Measurements from ENCODE around the gene DHCR7. TPM values are rescaled to one million over a fixed set of nuclear protein-coding genes. Genes with fewer than 3 reads are reported as not detected.

The DHCR7 gene
- total RNA-seq, 8 experiments from 2014 or later = 15.3 to 155 (median 49.6) TPM

GRCh38 chr11:71485063-71485399, 36.8 kb upstream of the DHCR7 start:
- Histone ChIP-seq H3K4me1 (replicated peaks in 1 of 2) (peaks cover 0 to 11% of the 10 kb centered on the region in 2 donors), H3K27ac (no peak overlapping the region), H3K4me3 (no peak overlapping the region)
- in situ Hi-C loops (cut with MboI; ENCODE audit: low pct_unique_long_range_greater_than_20kb in 2 of 9, low sequenced_read_pairs in 9 of 9, unreplicated experiment in 9 of 9) = no loop called here
- ATAC-seq (replicated peaks in 6 of 8) = no peak
- WGBS, 10 experiments = 55 to 90% (median 83%) methylated on average over 1 to 4 of the region's 6 CpGs; no CpG with 5 or more reads in 6 of the 10 experiments

DNA sequence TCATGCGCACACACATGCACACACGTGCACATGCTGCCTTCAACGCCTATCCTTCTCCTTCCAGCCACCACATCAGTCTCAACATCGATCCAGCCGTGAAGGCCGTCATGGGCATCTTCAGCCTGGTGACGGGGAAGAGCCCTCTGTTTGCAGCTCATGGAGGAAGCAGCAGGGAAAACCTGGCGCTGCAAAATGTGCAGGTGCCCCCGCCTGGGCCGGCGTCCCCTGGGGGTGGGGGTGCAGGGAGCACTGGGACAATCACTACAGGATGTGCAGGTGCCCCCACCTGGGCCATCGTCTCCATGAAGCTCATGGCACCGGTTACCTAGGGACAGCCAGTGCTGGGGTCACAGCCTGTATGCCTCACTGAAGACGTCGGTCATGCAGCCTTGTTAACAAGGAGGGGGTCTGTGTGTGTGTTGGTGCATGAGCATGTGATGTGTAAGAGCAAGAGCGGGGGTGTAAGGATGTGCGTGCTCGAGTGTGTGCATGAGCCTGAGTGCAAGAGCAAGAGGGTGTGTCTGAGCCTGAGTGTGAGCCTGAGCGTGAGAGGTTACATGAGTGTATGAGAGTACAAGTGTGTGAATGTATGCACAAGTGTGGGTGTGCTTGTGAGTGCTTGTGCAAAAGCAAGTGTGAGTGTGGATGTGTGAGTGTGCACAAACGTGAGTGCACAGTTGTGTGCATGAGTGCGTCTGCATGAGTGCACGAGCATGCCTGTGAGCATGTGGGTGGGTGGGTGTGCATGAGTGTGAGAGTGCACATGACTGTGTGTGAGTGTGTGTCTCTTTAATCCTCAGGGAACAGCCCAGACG, 36.3 kb upstream of the DHCR7 start:
- Histone ChIP-seq H3K27ac (no peak overlapping the region), H3K4me3 (no peak overlapping the region), H3K4me1 (replicated peaks in 1 of 2) (peaks cover 0 to 11% of the 10 kb centered on the region in 2 donors)
- WGBS, 10 experiments = 84 to 100% (median 91%) methylated on average over 2 to 14 of the region's 23 CpGs; no CpG with 5 or more reads in 4 of the 10 experiments
- in situ Hi-C loops (cut with MboI; ENCODE audit: low pct_unique_long_range_greater_than_20kb in 2 of 9, low sequenced_read_pairs in 9 of 9, unreplicated experiment in 9 of 9) = no loop called here
- no peak for ATAC-seq (replicated peaks in 6 of 8)

GRCh38 chr11:71483692-71484091, 35.5 kb upstream of the DHCR7 start:
- 58 to 97% (median 86%) methylated on average over 2 to 5 of the region's 6 CpGs; no CpG with 5 or more reads in 4 of the 10 experiments for WGBS, 10 experiments
- in situ Hi-C loops (cut with MboI; ENCODE audit: low pct_unique_long_range_greater_than_20kb in 2 of 9, low sequenced_read_pairs in 9 of 9, unreplicated experiment in 9 of 9) = no loop called here
- no peak overlapping the region for H3K27ac ChIP-seq
- H3K4me1 ChIP-seq (replicated peaks in 1 of 2) = peaks cover 0 to 9% of the 10 kb centered on the region in 2 donors
- no peak overlapping the region for H3K4me3 ChIP-seq
- no peak for ATAC-seq (replicated peaks in 6 of 8)

DNA sequence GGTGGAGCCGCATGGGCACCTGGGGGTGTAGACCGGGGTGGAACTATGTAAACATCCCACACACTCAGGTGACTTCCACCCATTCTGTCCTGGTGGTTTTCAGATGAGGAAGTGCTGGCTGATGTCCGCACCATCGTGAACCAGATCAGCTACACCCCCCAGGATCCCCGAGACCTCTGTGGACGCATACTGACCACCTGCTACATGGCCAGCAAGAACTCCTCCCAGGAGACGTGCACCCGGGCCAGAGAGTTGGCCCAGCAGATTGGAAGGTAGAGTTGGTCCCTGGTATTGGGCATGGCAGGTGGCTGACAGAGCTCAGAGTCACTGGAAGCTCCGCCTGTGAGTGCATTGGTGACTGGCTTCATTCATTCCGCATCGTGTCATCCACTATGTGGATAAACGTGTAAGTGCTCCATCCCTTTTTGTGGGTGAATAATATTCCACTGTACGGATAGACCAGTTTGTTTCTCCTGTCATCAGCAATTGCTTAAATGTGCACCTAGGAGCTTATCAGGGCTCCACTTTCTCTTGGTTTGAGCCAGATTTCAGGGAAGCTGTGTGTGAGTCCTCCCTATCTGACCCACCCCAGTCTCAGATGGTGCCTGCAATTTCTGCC, 34.7 kb upstream of the DHCR7 start:
- 100% methylated on average over 1 to 4 of the region's 13 CpGs; no CpG with 5 or more reads in 7 of the 10 experiments for WGBS, 10 experiments
- in situ Hi-C loops (cut with MboI; ENCODE audit: low pct_unique_long_range_greater_than_20kb in 2 of 9, low sequenced_read_pairs in 9 of 9, unreplicated experiment in 9 of 9) = no loop called here
- Histone ChIP-seq H3K27ac (no peak overlapping the region), H3K4me3 (no peak overlapping the region), H3K4me1 (replicated peaks in 1 of 2) (peaks cover 0 to 2% of the 10 kb centered on the region in 2 donors)
- no peak for ATAC-seq (replicated peaks in 6 of 8)

DNA sequence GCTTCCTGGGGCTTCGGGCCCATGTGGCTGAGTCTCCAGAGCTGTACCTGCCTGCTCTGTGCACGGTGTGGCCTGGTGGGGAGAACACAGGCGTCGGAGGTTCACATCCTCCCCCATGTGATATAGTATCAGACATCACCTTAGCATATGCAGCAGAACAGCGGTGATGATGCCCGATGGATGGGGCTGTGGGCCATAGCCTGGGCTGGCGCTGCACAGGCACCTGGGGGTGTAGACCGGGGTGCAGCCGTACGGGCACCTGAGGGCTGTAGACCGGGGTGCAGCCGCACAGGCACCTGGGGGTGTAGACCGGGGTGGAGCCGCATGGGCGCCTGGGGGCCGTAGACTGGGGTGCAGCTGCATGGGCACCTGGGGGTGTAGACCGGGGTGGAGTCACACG, 34.0 kb upstream of the DHCR7 start:
- in situ Hi-C loops (cut with MboI; ENCODE audit: low pct_unique_long_range_greater_than_20kb in 2 of 9, low sequenced_read_pairs in 9 of 9, unreplicated experiment in 9 of 9) = no loop called here
- ATAC-seq (replicated peaks in 6 of 8) = no peak
- Histone ChIP-seq H3K4me3 (no peak overlapping the region), H3K27ac (no peak overlapping the region), H3K4me1 (replicated peaks in 1 of 2) (no peaks in the 10 kb centered on the region)
- 92 to 100% (median 97%) methylated on average over 1 to 7 of the region's 18 CpGs; no CpG with 5 or more reads in 6 of the 10 experiments for WGBS, 10 experiments

DNA sequence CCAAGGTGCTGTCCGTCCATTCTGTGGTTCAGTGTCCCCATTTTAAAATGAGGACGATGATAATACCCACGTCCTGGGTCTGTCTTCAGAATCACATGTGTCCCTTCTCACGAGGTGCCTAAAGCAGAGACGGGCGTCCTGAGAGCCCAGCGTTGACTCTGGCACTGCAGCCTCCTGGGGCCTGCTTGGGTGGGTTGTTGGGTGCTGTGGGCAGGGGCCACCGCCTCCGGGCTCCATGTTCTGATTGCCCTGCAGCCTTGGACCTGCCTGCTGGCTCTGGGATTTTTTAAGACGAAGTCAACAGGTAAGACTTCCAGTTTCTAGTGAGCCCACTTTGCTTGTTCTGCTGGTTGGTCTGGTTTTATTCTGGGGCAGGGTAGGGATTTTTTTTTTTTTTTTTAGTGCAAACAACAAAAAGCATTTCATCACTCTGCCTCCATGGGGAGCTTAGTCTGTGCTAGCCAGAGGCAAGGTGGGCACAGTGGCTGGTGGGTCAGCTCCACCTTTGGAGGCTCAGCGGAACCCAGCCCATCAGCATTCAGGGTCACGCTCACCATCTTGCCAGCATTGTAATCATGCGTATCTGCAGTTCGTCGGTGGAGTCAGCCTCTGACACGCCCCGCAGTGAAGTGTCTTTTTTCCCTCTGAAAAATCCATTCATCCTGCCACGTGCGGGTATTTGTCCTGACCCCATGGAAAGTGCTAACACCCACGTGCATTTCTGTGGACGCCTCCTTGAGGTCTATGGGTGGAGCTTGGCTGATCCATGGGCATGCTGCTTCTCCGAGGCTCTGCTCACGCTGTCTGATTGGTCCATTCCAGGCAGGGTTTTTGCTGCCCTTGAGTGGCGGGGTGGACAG, 33.1 kb upstream of the DHCR7 start:
- in situ Hi-C loops (cut with MboI; ENCODE audit: low pct_unique_long_range_greater_than_20kb in 2 of 9, low sequenced_read_pairs in 9 of 9, unreplicated experiment in 9 of 9) = no loop called here
- 80 to 100% (median 89%) methylated on average over 1 to 11 of the region's 24 CpGs; no CpG with 5 or more reads in 5 of the 10 experiments for WGBS, 10 experiments
- H3K4me1 ChIP-seq (replicated peaks in 1 of 2) = no peaks in the 10 kb centered on the region
- H3K27ac ChIP-seq = no peak overlapping the region
- no peak for ATAC-seq (replicated peaks in 6 of 8)
- H3K4me3 ChIP-seq = no peak overlapping the region

GRCh38 chr11:71478528-71478840, 30.3 kb upstream of the DHCR7 start:
- ATAC-seq (replicated peaks in 6 of 8) = no peak
- 90 to 97% (median 96%) methylated on average over 2 to 7 of the region's 11 CpGs; no CpG with 5 or more reads in 6 of the 10 experiments for WGBS, 10 experiments
- H3K4me3 ChIP-seq = no peak overlapping the region
- in situ Hi-C loops (cut with MboI; ENCODE audit: low pct_unique_long_range_greater_than_20kb in 2 of 9, low sequenced_read_pairs in 9 of 9, unreplicated experiment in 9 of 9) = no loop called here
- H3K4me1 ChIP-seq (replicated peaks in 1 of 2) = no peaks in the 10 kb centered on the region
- no peak overlapping the region for H3K27ac ChIP-seq

DNA sequence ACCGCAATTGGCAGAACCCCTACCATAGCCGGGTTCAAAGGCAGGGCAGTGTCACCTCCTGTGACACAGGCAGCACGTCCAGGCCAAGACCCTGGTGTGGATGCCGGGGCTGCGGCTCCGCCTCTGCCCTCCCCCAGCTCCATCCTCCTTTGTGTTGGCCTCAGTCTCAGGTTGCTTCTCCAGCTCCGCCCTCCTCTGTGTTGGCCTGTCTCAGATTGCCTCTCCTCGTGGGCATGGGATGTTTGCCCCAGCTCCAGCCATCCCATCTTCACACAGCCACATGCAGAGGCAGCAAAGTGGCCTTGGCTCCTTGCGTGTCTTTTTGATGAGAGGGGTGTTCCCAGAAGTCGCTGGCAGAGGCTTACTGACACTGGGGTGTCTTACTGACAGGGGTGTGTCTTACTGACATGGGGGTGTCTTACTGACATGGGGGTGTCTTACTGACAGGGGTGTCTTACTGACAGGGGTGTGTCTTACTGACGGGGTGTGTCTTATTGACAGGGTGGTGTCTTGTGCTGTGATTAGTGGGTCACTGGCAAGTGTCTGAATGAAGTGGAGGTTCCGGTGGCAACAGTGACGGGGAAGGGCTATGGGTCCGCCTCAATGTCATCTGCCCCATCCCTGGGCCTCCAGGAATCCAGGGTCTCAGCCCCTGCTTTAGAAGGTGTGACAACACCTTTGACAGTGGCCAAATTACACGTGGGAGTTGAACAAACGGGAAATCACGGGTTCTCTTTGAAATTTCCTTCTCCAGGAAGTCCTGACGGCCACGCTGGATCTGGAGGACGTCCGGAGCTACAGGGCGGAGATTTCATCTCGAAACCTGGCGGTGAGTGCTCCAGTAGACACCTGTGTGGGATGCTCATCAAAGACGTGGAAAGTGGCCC, 29.7 kb upstream of the DHCR7 start:
- peak in 3 of 8 experiments; percentile 36 to 90 (median 68) for ATAC-seq (replicated peaks in 6 of 8)
- no peaks in the 10 kb centered on the region for H3K4me1 ChIP-seq (replicated peaks in 1 of 2)
- H3K27ac ChIP-seq = no peak overlapping the region
- 0 to 94% (median 43%) methylated on average over 1 to 9 of the region's 25 CpGs; no CpG with 5 or more reads in 2 of the 10 experiments for WGBS, 10 experiments
- no peak overlapping the region for H3K4me3 ChIP-seq
- in situ Hi-C loops (cut with MboI; ENCODE audit: low pct_unique_long_range_greater_than_20kb in 2 of 9, low sequenced_read_pairs in 9 of 9, unreplicated experiment in 9 of 9) = no loop called here

- Histone ChIP-seq H3K4me3 (no peak overlapping the region), H3K27ac (no peak overlapping the region), H3K4me1 (replicated peaks in 1 of 2) (no peaks in the 10 kb centered on the region)
- ATAC-seq (replicated peaks in 6 of 8) = no peak
- in situ Hi-C loops (cut with MboI; ENCODE audit: low pct_unique_long_range_greater_than_20kb in 2 of 9, low sequenced_read_pairs in 9 of 9, unreplicated experiment in 9 of 9) = no loop called here
- WGBS, 10 experiments = 80 to 100% (median 90%) methylated on average over 1 to 13 of the region's 34 CpGs; no CpG with 5 or more reads in 3 of the 10 experiments
Measured at GRCh38 chr11:71476926-71477640, 28.9 kb upstream of the DHCR7 start.

DNA sequence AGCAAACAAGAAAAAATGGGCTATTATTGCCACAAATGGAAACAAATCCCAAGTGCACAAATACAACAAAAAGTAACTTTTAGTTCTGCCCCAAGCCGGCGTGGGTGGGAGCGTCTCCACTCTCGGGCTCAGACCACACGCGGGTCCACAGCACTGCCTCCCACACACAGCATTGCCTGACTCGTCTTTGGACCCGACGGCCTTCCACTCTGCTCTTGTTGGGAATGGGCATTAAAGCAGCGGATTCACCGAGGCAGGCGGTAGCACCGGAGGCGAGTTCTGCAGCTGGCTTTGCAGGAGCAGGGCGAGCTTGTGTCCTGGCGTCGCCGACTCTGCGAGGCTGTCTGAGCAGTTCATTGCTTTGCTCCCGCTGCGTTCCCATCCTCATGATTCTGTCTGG, 27.8 kb upstream of the DHCR7 start:
- 93 to 100% (median 99%) methylated on average over 1 to 11 of the region's 21 CpGs for WGBS, 10 experiments
- no peak overlapping the region for H3K4me3 ChIP-seq
- no peaks in the 10 kb centered on the region for H3K4me1 ChIP-seq (replicated peaks in 1 of 2)
- ATAC-seq (replicated peaks in 6 of 8) = no peak
- H3K27ac ChIP-seq = no peak overlapping the region
- in situ Hi-C loops (cut with MboI; ENCODE audit: low pct_unique_long_range_greater_than_20kb in 2 of 9, low sequenced_read_pairs in 9 of 9, unreplicated experiment in 9 of 9) = no loop called here

DNA sequence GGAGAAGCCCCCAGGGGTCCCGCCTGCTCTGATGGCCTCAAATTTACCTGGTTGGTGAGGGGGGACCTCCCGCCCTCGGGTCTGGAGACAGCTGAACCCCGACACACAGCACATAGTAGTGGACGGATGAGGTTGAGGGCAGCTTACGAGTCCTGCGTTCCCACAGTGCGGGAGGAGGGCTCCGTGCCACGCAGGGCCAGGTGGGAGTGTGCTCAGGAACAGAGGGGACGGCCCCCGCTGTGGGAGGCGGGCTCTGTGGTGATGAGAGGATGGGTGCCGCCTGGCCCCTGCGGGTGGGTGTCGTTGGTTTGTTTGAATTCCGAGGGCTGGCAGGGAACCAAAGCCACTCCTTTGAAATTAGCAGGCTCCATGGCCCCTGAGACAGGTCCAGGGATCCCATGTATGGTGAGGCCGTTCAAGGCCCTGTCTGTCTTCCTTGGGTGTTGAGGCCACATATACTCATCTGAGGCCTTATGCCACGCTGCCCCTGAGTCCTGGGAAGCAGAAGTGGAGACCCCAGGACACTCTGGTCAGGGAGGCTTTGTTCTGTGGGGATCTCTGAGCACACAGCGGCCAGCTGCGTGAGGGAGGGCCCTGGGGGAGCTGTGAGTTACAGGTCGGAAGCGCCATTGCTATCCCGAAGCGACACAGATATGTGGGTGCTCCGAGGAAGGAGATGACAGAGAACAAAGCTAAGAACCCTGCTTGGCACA, 26.7 kb upstream of the DHCR7 start:
- H3K4me3 ChIP-seq = no peak overlapping the region
- H3K27ac ChIP-seq = no peak overlapping the region
- no peak for ATAC-seq (replicated peaks in 6 of 8)
- in situ Hi-C loops (cut with MboI; ENCODE audit: low pct_unique_long_range_greater_than_20kb in 2 of 9, low sequenced_read_pairs in 9 of 9, unreplicated experiment in 9 of 9) = no loop called here
- H3K4me1 ChIP-seq (replicated peaks in 1 of 2) = no peaks in the 10 kb centered on the region
- WGBS, 10 experiments = 80 to 100% (median 99%) methylated on average over 1 to 8 of the region's 26 CpGs; no CpG with 5 or more reads in 4 of the 10 experiments
